ENCODE data around the gene GBF1. TPM values are rescaled to one million over a fixed set of nuclear protein-coding genes. Genes with fewer than 3 reads are reported as not detected.
A peak's percentile ranks its signal among the peaks of the same experiment; 100 is the strongest.

The GBF1 gene
- total RNA-seq, 1 donor from 2014 or later: 36.3 TPM

- no peak for TF ChIP-seq CTCF (conservative IDR thresholded peaks at IDR 0.05; ENCODE audit: low read depth, low read length)
Measured at GRCh38 chr10:102392306-102392705, 147.0 kb downstream of the GBF1 start.

DNA sequence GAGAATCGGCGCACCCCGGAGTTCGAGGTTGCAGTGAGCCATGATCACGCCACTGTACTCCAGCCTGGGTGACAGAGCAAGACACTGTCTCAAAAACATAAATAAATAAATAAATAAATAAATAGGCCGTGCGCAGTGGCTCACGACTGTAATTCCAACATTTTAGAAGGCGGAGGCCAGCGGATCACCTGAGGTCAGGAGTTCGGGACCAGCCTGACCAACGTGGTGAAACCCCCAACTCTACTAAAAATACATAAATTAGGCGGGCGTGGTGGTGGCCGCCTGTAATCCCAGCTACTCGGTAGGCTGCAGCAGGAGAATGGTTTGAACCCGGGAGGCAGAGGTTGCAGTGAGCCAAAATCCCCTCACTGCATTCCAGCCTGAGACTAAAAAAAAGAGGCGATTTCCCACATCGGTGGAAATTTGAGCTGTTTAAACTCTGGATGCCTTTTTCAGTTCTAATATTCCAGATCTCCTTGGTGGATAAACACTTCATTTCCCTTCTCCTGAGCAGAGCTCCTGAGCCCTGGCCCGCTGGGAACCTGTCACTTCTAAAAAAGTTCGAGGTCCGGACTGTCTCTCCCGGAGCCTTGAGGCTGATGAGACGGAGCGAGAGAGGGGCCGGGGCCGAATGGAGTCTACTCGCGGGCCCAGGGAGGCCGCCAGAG, 148.2 kb downstream of the GBF1 start:
- TF ChIP-seq CTCF (conservative IDR thresholded peaks at IDR 0.05; ENCODE audit: low read depth, low read length): peak; percentile 91
- DNase-seq (ENCODE audit: low read depth): no peak
- peak overlapping the region; percentile 68 for H3K4me3 ChIP-seq (ENCODE audit: low read depth, low read length)

More at GRCh38 chr10:102392306-102392705, 147.0 kb downstream of the GBF1 start:
- H3K4me3 ChIP-seq (ENCODE audit: low read depth, low read length): no peak overlapping the region
- no peak for DNase-seq (ENCODE audit: low read depth)

- TF ChIP-seq CTCF (conservative IDR thresholded peaks at IDR 0.05; ENCODE audit: low read depth, low read length): no peak
- peak; percentile 64 for DNase-seq (ENCODE audit: low read depth)
- peak overlapping the region; percentile 68 for H3K4me3 ChIP-seq (ENCODE audit: low read depth, low read length)
Measured at GRCh38 chr10:102394079-102394800, 148.9 kb downstream of the GBF1 start.

DNA sequence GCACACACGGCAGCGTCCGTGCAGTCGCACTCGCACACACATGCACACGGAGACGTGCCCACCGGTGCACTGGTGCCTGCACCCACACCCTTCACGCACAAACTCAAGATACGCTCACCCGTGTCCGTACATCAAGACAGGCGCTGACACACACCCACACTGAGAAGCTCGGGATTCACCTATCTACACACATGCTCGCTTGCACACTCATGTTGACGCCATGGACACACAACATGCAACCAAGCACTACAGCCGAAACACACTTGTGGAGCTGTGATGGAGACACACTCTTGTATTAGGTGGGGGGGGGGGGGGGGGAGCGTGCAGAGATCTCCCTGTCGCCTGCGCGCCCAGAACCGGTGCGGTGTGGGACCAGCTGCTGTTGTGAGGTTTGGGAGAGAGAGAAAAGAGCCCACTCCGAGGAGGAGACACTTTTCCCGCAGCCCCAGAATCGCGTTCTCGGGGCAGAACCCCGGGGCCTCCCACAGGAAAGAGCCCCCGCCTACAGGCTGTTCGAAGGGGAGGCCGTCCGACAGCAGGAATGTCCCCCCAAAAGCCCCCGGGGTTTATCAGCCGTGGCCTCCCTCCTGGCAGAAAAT, 149.6 kb downstream of the GBF1 start:
- H3K4me3 ChIP-seq (ENCODE audit: low read depth, low read length): peak overlapping the region; percentile 68
- TF ChIP-seq CTCF (conservative IDR thresholded peaks at IDR 0.05; ENCODE audit: low read depth, low read length): no peak
- DNase-seq (ENCODE audit: low read depth): no peak

- no peak for DNase-seq (ENCODE audit: low read depth)
- TF ChIP-seq CTCF (conservative IDR thresholded peaks at IDR 0.05; ENCODE audit: low read depth, low read length): no peak
- H3K4me3 ChIP-seq (ENCODE audit: low read depth, low read length): peak within 1 kb of the TSS; percentile 68
Measured at GRCh38 chr10:102395400-102396316, 150.3 kb downstream of the GBF1 start, which contains the start of gene NFKB2. TSS of gene NFKB2 (plus strand) at chr10:102395705. CDS start at chr10:102395960, 255 bp downstream.

DNA sequence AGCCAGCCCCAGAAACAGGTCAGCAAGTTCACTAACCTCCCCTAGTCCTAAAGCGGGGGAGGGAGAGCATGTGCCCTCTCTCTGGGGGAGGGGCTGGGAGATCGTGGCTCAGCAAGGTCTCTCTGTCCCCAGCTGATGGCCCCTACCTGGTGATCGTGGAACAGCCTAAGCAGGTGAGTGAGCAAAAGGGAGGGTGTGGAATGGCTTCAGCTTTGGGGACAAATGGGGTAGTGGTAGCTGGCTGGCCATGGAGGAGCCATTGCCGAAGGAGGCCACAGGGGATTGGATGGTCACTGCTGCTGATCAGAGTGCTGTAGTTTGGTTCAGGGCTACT, 151.0 kb downstream of the GBF1 start:
- TF ChIP-seq CTCF (conservative IDR thresholded peaks at IDR 0.05; ENCODE audit: low read depth, low read length): no peak
- DNase-seq (ENCODE audit: low read depth): no peak
- peak overlapping the region; percentile 68 for H3K4me3 ChIP-seq (ENCODE audit: low read depth, low read length)

Measured in epithelial cell of proximal tubule (primary cell).